GM12865 (cell line): ENCODE data around the gene BSND.

Experiments
- DNase-seq: peaks from one replicate; pipeline ENCODE4 v3.0.0; 2010; ENCODE audit warnings: low read depth
- H3K4me3 ChIP-seq: 2 replicates; pipeline ENCODE4 v1.5.1; 2011; ENCODE audit warnings: mild to moderate bottlenecking, low read depth, low read length, control low read depth
- CTCF ChIP-seq: IDR thresholded peaks from 2 replicates; pipeline ENCODE4 v1.5.1; 2011; ENCODE audit warnings: low read length, control low read depth, low read depth, inconsistent platforms; ENCODE audit not compliant: insufficient read depth; ENCODE audit errors: missing control alignments

The BSND gene

GRCh38 chr1:54967372-54967771 is 31.4 kb upstream of the BSND start:
- no peak for DNase-seq
- no peak for TF ChIP-seq CTCF
- H3K4me3 ChIP-seq = no peak overlapping the region

DNA sequence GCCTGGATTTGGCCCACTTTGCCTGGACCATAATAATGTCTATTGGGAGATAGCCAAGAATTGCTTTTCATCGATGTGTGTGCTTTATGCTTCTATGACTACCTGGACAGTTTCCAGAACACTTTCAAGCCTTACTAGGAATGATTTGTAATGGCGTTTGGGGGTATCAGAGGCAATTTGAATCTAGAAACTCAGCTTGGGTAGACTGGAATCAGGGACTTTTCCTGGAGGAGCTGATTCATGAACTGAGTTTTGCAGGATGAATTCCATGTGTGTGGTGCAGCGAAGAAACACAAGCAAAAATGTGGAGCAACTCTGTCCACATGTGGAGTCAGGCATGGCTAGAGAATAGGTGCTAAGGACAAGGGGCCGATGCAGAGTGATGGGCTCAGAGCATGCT is 30.2 kb upstream of the BSND start:
- no peak for TF ChIP-seq CTCF
- H3K4me3 ChIP-seq = no peak overlapping the region
- no peak for DNase-seq

- H3K4me3 ChIP-seq = no peak overlapping the region
- no peak for DNase-seq
- no peak for TF ChIP-seq CTCF
Measured at GRCh38 chr1:54969879-54970278, 28.9 kb upstream of the BSND start.

- no peak for DNase-seq
- no peak for TF ChIP-seq CTCF
- H3K4me3 ChIP-seq = no peak overlapping the region
Measured at GRCh38 chr1:54970901-54971300, 27.8 kb upstream of the BSND start.

DNA sequence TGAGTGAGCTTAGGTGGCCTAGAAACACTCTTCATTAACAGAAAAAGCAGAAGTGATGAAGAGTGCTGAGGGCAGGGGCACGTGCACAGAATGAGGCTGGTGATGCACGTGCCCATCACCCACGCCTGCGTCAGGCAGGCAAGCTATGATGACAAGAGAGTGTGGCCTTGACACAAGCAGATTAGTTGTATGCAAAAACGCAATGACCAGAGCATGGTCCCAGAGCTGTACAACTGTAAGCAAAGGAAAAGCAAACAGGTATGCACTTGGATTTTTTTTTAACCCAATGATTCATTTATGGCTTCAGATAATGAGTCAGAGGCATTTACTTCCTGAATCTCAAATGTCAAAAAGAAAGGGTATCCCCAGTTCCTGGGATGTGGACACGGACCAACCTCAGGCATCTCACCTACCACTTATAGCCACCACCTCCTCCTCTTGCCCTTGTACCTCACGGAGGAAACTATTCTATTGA is 27.4 kb upstream of the BSND start:
- H3K4me3 ChIP-seq = no peak overlapping the region
- no peak for TF ChIP-seq CTCF
- peak; percentile 70 for DNase-seq

DNA sequence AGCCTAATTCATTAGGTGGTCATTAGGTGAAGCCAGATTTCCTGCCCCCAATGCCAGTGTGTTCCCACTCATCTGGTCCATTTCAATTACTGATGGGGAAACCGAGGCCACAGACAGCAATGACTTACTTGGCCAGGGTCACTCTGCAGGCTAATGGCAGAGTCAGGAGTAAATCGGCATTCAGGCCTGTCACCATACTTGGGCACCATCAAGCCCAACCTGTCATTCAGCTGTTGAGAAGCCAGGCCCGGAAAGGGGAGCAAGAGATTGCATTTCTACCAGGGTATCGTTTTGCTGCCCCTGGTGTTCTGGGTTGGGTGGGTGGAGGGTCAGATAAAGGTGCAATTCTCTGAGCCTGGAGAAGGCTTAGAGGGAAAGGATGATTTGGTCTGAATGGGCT is 26.3 kb upstream of the BSND start:
- DNase-seq = no peak
- no peak for TF ChIP-seq CTCF
- no peak overlapping the region for H3K4me3 ChIP-seq

- H3K4me3 ChIP-seq = no peak overlapping the region
- DNase-seq = no peak
- no peak for TF ChIP-seq CTCF
Measured at GRCh38 chr1:54973205-54973921, 25.4 kb upstream of the BSND start.
